Measurements from ENCODE around the gene EPHB2. TPM values are rescaled to one million over a fixed set of nuclear protein-coding genes. Genes with fewer than 3 reads are reported as not detected.

The EPHB2 gene
- polyA plus RNA-seq, 2 of the 4 experiments (the other 2 are of a cell fraction), result 13.0 to 35.3 TPM

DNA sequence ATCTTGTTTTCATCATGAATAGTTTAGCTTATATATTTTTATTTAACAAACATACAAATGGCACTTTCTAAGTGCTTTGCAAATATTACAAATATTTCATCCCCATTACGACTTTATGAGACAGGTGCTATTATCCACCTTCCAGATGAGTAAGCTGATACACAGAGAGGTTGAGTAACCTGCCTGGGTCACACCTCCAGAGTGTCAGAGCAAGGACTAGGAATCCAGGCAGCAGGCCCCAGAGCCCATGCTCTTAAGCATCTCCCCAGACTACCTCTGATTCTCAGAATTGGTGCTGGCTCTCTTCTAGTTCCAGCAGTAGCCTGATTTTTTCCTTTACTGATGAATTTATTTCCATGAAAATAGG, 40.0 kb downstream of the EPHB2 start (continued):
- TF ChIP-seq TFCP2L1 (CRISPR knock-in tag; IDR thresholded peaks at IDR 0.05) (0 out of 2 replicates have a peak, but pooled peaks have one; percentile 9), MYC (IDR thresholded peaks at IDR 0.05; ENCODE audit: borderline replicate concordance, low read length) (no peak), SMC3 (IDR thresholded peaks at IDR 0.05) (0 out of 3 replicates have a peak, but pooled peaks have one; percentile 11), CEBPB (IDR thresholded peaks at IDR 0.05) (peak; percentile 44 to 56; a peak in 3 of 4 replicates), HOXB13 (CRISPR knock-in tag; IDR thresholded peaks at IDR 0.05; ENCODE audit: low read depth) (no peak), CBX2 (IDR thresholded peaks at IDR 0.05; ENCODE audit: borderline replicate concordance, low read depth) (no peak)
- TF ChIP-seq, protein P1, sequence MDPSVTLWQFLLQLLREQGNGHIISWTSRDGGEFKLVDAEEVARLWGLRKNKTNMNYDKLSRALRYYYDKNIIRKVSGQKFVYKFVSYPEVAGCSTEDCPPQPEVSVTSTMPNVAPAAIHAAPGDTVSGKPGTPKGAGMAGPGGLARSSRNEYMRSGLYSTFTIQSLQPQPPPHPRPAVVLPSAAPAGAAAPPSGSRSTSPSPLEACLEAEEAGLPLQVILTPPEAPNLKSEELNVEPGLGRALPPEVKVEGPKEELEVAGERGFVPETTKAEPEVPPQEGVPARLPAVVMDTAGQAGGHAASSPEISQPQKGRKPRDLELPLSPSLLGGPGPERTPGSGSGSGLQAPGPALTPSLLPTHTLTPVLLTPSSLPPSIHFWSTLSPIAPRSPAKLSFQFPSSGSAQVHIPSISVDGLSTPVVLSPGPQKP (IDR thresholded peaks at IDR 0.05; ENCODE audit: low read depth, low read length), result no peak

DNA sequence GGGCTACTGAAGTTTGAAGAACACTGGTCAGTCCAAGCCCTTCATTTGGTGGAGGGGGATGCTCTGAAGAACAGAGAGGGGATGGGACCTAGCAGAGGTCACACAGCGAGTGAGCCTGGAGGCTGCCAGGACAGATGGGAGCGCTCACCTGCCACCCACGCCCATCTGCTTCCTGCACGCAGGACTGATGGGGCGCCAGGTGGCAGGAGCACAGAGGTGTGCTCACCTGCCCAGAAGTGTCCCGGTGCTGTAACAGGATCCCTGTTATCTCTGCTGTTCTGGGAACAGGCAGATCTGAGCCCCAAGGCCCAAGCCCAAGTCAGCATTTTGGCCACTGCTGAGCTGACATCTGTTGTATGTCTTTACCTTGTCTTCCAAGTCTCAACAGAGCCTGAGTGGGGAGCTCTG, 40.5 kb downstream of the EPHB2 start:
- no peak for FAIRE-seq
- Histone ChIP-seq H3K4me2 (peak overlapping the region; percentile 85), H3K4me1 (peaks cover 69% of the 10 kb centered on the region), H3K27ac (peak overlapping the region; percentile 95 to 97), H3K9me3 (no peaks in the 10 kb centered on the region), H3K4me3 (no peak overlapping the region)
- no peak for DNase-seq (ENCODE audit: low read depth in 1 of 2, low spot score in 1 of 2)
- ChIA-PET POLR2A (no interaction called here), CTCF (interaction anchor here (1.0 to 6.9 kb wide), 4 partner anchors 9 to 110 kb away, joined by 3 to 46 read pairs (median 4); no protein-coding TSS in a partner anchor)
- TF ChIP-seq ZNF302 (CRISPR knock-in tag; IDR thresholded peaks at IDR 0.05) (no peak), NPAS2 (CRISPR knock-in tag; IDR thresholded peaks at IDR 0.05; ENCODE audit: borderline replicate concordance) (no peak), MAFK (IDR thresholded peaks at IDR 0.05; ENCODE audit: partially characterized antibody) (no peak), EHMT2 (IDR thresholded peaks at IDR 0.05; ENCODE audit: low read depth) (no peak), RCOR1 (IDR thresholded peaks at IDR 0.05; ENCODE audit: low read depth, low read length) (no peak), NFE2L2 (conservative IDR thresholded peaks at IDR 0.05; ENCODE audit: low read length) (no peak), TFCP2L1 (CRISPR knock-in tag; IDR thresholded peaks at IDR 0.05) (no peak)
- TF ChIP-seq, protein P1 (IDR thresholded peaks at IDR 0.05; ENCODE audit: low read depth, low read length), result no peak
- TF ChIP-seq, protein P2, sequence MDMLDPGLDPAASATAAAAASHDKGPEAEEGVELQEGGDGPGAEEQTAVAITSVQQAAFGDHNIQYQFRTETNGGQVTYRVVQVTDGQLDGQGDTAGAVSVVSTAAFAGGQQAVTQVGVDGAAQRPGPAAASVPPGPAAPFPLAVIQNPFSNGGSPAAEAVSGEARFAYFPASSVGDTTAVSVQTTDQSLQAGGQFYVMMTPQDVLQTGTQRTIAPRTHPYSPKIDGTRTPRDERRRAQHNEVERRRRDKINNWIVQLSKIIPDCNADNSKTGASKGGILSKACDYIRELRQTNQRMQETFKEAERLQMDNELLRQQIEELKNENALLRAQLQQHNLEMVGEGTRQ (IDR thresholded peaks at IDR 0.05), result no peak
- WGBS (ENCODE audit: missing lambda C conversion rate), result 89% methylated on average over 6 of the region's 6 CpGs
- no peak for ATAC-seq

DNA sequence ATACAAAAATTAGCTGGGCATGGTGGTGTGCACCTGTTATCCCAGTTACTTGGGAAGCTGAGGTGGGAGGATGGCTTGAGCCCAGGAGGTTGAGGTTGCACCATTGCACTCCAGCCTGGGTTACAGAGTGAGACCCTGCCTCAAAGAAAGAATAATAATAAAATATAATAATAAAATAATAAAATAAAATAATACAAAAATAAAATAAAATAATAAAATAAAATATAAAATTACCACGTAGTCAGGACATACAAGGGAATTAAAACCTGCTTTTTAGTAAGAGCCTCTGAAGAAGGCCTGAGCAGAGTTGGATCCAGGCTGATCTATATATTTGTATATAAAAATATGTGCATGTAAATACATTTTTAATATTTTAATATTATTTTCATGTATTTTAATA, 41.7 kb downstream of the EPHB2 start:
- 92% methylated on average over 1 of the region's 1 CpG for WGBS (ENCODE audit: missing lambda C conversion rate)
- TF ChIP-seq, protein P3, sequence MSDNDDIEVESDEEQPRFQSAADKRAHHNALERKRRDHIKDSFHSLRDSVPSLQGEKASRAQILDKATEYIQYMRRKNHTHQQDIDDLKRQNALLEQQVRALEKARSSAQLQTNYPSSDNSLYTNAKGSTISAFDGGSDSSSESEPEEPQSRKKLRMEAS (IDR thresholded peaks at IDR 0.05), result no peak
- Histone ChIP-seq H3K9me3 (no peaks in the 10 kb centered on the region), H3K27ac (peak overlapping the region in 1 of 2 experiments; percentile 95; a peak in 3 of 6 replicates), H3K4me1 (peaks cover 56% of the 10 kb centered on the region), H3K4me3 (no peak overlapping the region), H3K4me2 (no peak overlapping the region)
- DNase-seq (ENCODE audit: low read depth in 1 of 2, low spot score in 1 of 2) (no peak), ATAC-seq (no peak), FAIRE-seq (no peak)
- ChIA-PET POLR2A (no interaction called here), CTCF (interaction anchor here (1.0 to 6.9 kb wide), 3 partner anchors 20 to 109 kb away, joined by 3 to 46 read pairs (median 3); no protein-coding TSS in a partner anchor)

DNA sequence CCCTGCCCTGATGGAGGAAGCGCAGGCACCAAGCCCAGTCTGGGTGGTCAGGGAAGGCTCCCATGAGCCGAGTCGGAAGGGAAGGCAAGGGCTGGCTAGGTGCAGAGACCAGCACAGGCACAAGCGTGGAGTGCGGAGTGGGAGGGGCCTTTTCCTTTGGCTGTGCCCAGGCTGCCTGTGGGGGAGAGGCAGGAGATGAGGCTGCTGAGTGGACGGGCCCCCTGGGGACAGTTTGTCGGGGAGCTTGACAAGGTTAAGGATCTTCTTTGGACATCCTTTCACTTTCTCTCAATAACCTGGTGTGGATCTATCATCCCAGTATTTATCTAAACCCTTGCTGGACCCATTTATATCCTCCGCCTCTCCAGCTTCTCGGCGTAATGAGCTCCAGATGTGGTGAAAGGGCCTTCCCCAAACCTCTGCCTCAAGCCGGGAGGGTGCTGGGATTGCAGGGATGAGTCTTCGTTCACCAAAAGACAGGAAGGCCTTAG, 42.9 kb downstream of the EPHB2 start:
- ATAC-seq (no peak), FAIRE-seq (no peak), DNase-seq (ENCODE audit: low read depth in 1 of 2, low spot score in 1 of 2) (no peak)
- no peak for TF ChIP-seq MAZ (IDR thresholded peaks at IDR 0.05; ENCODE audit: borderline replicate concordance, low read depth, low read length)
- TF ChIP-seq RARB (CRISPR knock-in tag; IDR thresholded peaks at IDR 0.05), result no peak
- no peak for TF ChIP-seq JUNB (IDR thresholded peaks at IDR 0.05)
- TF ChIP-seq TFCP2L1 (CRISPR knock-in tag; IDR thresholded peaks at IDR 0.05), result no peak
- no peak for TF ChIP-seq NPAS2 (CRISPR knock-in tag; IDR thresholded peaks at IDR 0.05; ENCODE audit: borderline replicate concordance)
- TF ChIP-seq TP53 (CRISPR knock-in tag; IDR thresholded peaks at IDR 0.05), result no peak
- no peak for TF ChIP-seq POLR2A (IDR thresholded peaks at IDR 0.05; ENCODE audit: low read length)
- TF ChIP-seq EHF (CRISPR knock-in tag; IDR thresholded peaks at IDR 0.05), result no peak
- no peak for TF ChIP-seq GATA3 (IDR thresholded peaks at IDR 0.05; ENCODE audit: borderline replicate concordance)
- TF ChIP-seq, protein P4, sequence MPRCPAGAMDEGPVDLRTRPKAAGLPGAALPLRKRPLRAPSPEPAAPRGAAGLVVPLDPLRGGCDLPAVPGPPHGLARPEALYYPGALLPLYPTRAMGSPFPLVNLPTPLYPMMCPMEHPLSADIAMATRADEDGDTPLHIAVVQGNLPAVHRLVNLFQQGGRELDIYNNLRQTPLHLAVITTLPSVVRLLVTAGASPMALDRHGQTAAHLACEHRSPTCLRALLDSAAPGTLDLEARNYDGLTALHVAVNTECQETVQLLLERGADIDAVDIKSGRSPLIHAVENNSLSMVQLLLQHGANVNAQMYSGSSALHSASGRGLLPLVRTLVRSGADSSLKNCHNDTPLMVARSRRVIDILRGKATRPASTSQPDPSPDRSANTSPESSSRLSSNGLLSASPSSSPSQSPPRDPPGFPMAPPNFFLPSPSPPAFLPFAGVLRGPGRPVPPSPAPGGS (IDR thresholded peaks at IDR 0.05), result no peak
- TF ChIP-seq, protein P5, sequence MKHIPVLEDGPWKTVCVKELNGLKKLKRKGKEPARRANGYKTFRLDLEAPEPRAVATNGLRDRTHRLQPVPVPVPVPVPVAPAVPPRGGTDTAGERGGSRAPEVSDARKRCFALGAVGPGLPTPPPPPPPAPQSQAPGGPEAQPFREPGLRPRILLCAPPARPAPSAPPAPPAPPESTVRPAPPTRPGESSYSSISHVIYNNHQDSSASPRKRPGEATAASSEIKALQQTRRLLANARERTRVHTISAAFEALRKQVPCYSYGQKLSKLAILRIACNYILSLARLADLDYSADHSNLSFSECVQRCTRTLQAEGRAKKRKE (CRISPR knock-in tag; IDR thresholded peaks at IDR 0.05; ENCODE audit: low read depth), result no peak
- Histone ChIP-seq H3K4me1 (peaks cover 47% of the 10 kb centered on the region), H3K27ac (peak overlapping the region; percentile 29 to 69; a peak in 4 of 6 replicates), H3K9me3 (no peaks in the 10 kb centered on the region), H3K4me3 (no peak overlapping the region), H3K4me2 (no peak overlapping the region)
- ChIA-PET POLR2A (interaction anchor here (0.6 to 0.7 kb wide), 2 partner anchors 9 to 51 kb away, joined by 4 to 5 read pairs; no protein-coding TSS in a partner anchor), CTCF (interaction anchor here (1.0 kb wide), 1 partner anchor 49 kb away, joined by 4 read pairs; no protein-coding TSS in a partner anchor)
- 96% methylated on average over 9 of the region's 12 CpGs for WGBS (ENCODE audit: missing lambda C conversion rate)
